GM21515 (cell line): ENCODE measurements around the gene MTMR10.

Source experiments
- ATAC-seq: cut with Tn5 transposase; IDR thresholded peaks from one replicate; pipeline ENCODE4 v1.9.1; 2021; ENCODE audit not compliant: unreplicated experiment

MTMR10 gene

GRCh38 chr15:30922480-30923311 is 68.7 kb downstream of the MTMR10 start:
- ATAC-seq, result no peak

- no peak for ATAC-seq
These were observed 69.5 kb downstream of the MTMR10 start for GRCh38 chr15:30921781-30922479.

GRCh38 chr15:30921106-30921505 is 70.3 kb downstream of the MTMR10 start:
- ATAC-seq, result no peak

GRCh38 chr15:30919877-30920550 is 71.4 kb downstream of the MTMR10 start:
- no peak for ATAC-seq

GRCh38 chr15:30918366-30918765 is 73.1 kb downstream of the MTMR10 start:
- no peak for ATAC-seq

GRCh38 chr15:30917675-30918074 is 73.8 kb downstream of the MTMR10 start:
- ATAC-seq, result no peak

- ATAC-seq, result no peak
These were observed 74.4 kb downstream of the MTMR10 start for GRCh38 chr15:30917013-30917412.

GRCh38 chr15:30913761-30914160 is 77.7 kb downstream of the MTMR10 start:
- ATAC-seq, result no peak

- no peak for ATAC-seq
These were observed 85.1 kb downstream of the MTMR10 start for GRCh38 chr15:30906366-30906765.

- ATAC-seq, result no peak
These were observed 85.6 kb downstream of the MTMR10 start for GRCh38 chr15:30905821-30906220.

- no peak for ATAC-seq
These were observed 86.6 kb downstream of the MTMR10 start for GRCh38 chr15:30904812-30905211.

- peak; percentile 89 for ATAC-seq
These were observed 87.8 kb downstream of the MTMR10 start, which contains the start of gene FAN1 for GRCh38 chr15:30903497-30904187. TSS of gene FAN1 (plus strand) at chr15:30903915. CDS start at chr15:30904664, 749 bp downstream.

GRCh38 chr15:30901889-30902288 is 89.5 kb downstream of the MTMR10 start:
- no peak for ATAC-seq

GRCh38 chr15:30896211-30896606 is 95.2 kb downstream of the MTMR10 start:
- ATAC-seq, result no peak

GRCh38 chr15:30895461-30896210 is 95.8 kb downstream of the MTMR10 start:
- ATAC-seq, result no peak

GRCh38 chr15:30889196-30889595 is 102.2 kb downstream of the MTMR10 start:
- ATAC-seq, result no peak
